ENCODE results near the gene UQCR11.

GRCh38 chr19:1615156-1615765 is 10.0 kb upstream of the UQCR11 start:
- TF ChIP-seq CTCF (IDR thresholded peaks at IDR 0.05) (no peak), POLR2A (IDR thresholded peaks at IDR 0.05) (no peak)

All from gastroesophageal sphincter (tissue), 3 donors.